Glutamatergic neuron (in vitro differentiated cells): Measurements from ENCODE around the gene KRTAP5-7. TPM values are rescaled to one million over a fixed set of nuclear protein-coding genes. Genes with fewer than 3 reads are reported as not detected.

ENCODE experiments used
- DNase-seq: peaks from one replicate; pipeline ENCODE4 v3.0.0; 2022
- H3K27ac Mint-ChIP-seq: one replicate; pipeline ENCODE4 v1.8.0; 2020; ENCODE audit warnings: mild to moderate bottlenecking, mixed read lengths, inconsistent platforms; ENCODE audit not compliant: unreplicated experiment
- H3K27me3 Mint-ChIP-seq: one replicate; pipeline ENCODE4 v1.8.0; 2020; ENCODE audit warnings: mild to moderate bottlenecking, moderate library complexity, mixed read lengths, inconsistent platforms; ENCODE audit not compliant: unreplicated experiment
- H3K36me3 Mint-ChIP-seq: one replicate; pipeline ENCODE4 v1.8.0; 2020; ENCODE audit warnings: mild to moderate bottlenecking, mixed read lengths, inconsistent platforms; ENCODE audit not compliant: unreplicated experiment
- H3K4me1 Mint-ChIP-seq: one replicate; pipeline ENCODE4 v1.8.0; 2020; ENCODE audit warnings: mild to moderate bottlenecking, low read depth, mixed read lengths, inconsistent platforms; ENCODE audit not compliant: unreplicated experiment
- H3K4me3 Mint-ChIP-seq: one replicate; pipeline ENCODE4 v1.8.0; 2020; ENCODE audit warnings: mild to moderate bottlenecking, mixed read lengths, inconsistent platforms; ENCODE audit not compliant: unreplicated experiment
- H3K9me3 Mint-ChIP-seq: one replicate; pipeline ENCODE4 v1.8.0; 2020; ENCODE audit warnings: mild to moderate bottlenecking, moderate library complexity, mixed read lengths, inconsistent platforms; ENCODE audit not compliant: unreplicated experiment
- CTCF ChIP-seq: fragments of 200-600 bp; sonication (generic); IDR thresholded peaks from one replicate; pipeline ENCODE4 v1.5.0; 2021; ENCODE audit not compliant: partially characterized antibody, unreplicated experiment
- total RNA-seq: library from RNA; stranded (reverse); fragmentation: NEBNext Ultra II Directional; extraction: Animal tissue kit (Norgen Biotek cat#: 25700); gene quantifications from one replicate; pipeline ENCODE4 v1.2.1, GENCODE V29; 2021; ENCODE audit not compliant: unreplicated experiment

Gene KRTAP5-7
- total RNA-seq, 1 donor from 2014 or later: not detected

- DNase-seq: no peak
- Mint-ChIP-seq H3K4me1 (peaks cover 3% of the 10 kb centered on the region), H3K9me3 (peaks cover 9% of the 10 kb centered on the region), H3K27ac (no peak overlapping the region), H3K27me3 (peaks cover 7% of the 10 kb centered on the region), H3K36me3 (peaks cover 38% of the 10 kb centered on the region), H3K4me3 (no peak overlapping the region)
- TF ChIP-seq CTCF: no peak
These were observed 40.7 kb upstream of the KRTAP5-7 start for GRCh38 chr11:71486320-71486719.

- H3K27ac Mint-ChIP-seq: no peak overlapping the region
- peaks cover 25% of the 10 kb centered on the region for H3K36me3 Mint-ChIP-seq
These were observed 38.3 kb upstream of the KRTAP5-7 start for GRCh38 chr11:71488681-71489270.

GRCh38 chr11:71489311-71490043 is 37.6 kb upstream of the KRTAP5-7 start:
- Mint-ChIP-seq H3K27me3 (peaks cover 5% of the 10 kb centered on the region), H3K36me3 (peaks cover 24% of the 10 kb centered on the region), H3K27ac (no peak overlapping the region), H3K9me3 (peaks cover 6% of the 10 kb centered on the region), H3K4me1 (peaks cover 3% of the 10 kb centered on the region), H3K4me3 (no peak overlapping the region)
- no peak for TF ChIP-seq CTCF
- DNase-seq: no peak

More at GRCh38 chr11:71488681-71489270, 38.3 kb upstream of the KRTAP5-7 start:
- peaks cover 3% of the 10 kb centered on the region for H3K4me1 Mint-ChIP-seq
- DNase-seq: no peak
- no peak overlapping the region for H3K4me3 Mint-ChIP-seq
- TF ChIP-seq CTCF: no peak
- peaks cover 7% of the 10 kb centered on the region for H3K27me3 Mint-ChIP-seq
- peaks cover 6% of the 10 kb centered on the region for H3K9me3 Mint-ChIP-seq

GRCh38 chr11:71490044-71490730 is 36.9 kb upstream of the KRTAP5-7 start:
- Mint-ChIP-seq H3K27ac (no peak overlapping the region), H3K4me1 (peaks cover 3% of the 10 kb centered on the region), H3K27me3 (peaks cover 2% of the 10 kb centered on the region), H3K9me3 (peaks cover 8% of the 10 kb centered on the region), H3K4me3 (no peak overlapping the region), H3K36me3 (peaks cover 24% of the 10 kb centered on the region)
- no peak for DNase-seq
- no peak for TF ChIP-seq CTCF
